GM21390 (cell line): ENCODE data around the gene NRTN.
"Not testable (repeated sequence)": the region's sequence is repeated elsewhere in the genome, so short reads cannot be mapped to it uniquely, and the experiment has no call there.

Source experiments
- ATAC-seq: cut with Tn5 transposase; IDR thresholded peaks from one replicate; pipeline ENCODE4 v1.9.1; 2021; ENCODE audit not compliant: unreplicated experiment

The NRTN gene

DNA sequence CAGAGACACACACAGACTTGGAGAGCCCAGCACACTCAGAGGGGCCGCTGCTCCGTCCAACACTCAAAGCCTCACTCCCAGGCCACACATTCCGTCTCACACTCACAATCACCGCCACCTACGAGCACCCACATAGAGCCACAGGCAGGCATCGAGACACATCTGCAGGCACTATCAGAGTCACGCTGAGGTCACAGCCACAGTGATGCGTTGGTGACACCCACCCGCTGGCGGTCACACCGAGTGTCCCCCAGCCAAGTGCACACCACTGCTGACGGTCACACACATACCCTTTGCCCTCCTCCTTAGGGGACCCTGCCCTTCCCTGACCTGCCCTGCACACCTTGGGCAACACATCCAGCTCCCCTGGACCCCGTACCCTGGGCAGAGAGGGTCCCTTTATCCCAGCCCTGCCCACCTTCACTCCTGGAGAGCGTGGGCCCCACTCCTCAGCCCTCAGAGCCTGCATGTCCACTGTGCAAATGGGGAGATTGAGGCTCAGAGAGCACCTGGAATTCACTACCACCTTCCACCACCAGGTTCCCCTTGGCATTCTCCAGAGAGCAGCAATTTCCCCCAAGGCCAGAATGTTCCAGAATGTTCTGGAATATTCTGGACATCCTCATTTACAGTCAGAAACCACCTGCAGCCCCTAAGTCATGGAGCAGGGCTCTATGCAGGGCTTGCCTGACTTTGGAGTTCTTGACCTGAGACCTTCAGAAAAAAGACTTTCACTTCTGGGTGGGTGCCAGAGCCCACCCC is 60.0 kb downstream of the NRTN start:
- no peak for ATAC-seq

DNA sequence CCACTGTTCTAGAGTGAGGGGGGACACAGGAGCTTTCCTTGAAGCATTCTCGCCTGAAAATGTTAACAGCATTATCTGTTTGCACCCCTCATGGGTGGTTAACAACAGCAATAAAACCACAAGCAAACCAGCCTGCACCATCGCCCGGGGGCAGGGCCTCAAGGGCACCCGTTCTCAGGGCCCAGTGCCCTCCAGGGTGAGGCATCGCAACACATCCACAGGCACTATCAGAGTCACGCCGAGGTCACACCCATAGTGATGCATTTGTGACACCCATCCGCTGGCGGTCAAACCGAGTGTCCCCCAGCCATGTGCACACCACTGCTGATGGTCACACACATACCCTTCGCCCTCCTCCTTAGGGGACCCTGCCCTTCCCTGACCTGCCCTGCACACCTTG is 60.9 kb downstream of the NRTN start:
- ATAC-seq, result no peak

DNA sequence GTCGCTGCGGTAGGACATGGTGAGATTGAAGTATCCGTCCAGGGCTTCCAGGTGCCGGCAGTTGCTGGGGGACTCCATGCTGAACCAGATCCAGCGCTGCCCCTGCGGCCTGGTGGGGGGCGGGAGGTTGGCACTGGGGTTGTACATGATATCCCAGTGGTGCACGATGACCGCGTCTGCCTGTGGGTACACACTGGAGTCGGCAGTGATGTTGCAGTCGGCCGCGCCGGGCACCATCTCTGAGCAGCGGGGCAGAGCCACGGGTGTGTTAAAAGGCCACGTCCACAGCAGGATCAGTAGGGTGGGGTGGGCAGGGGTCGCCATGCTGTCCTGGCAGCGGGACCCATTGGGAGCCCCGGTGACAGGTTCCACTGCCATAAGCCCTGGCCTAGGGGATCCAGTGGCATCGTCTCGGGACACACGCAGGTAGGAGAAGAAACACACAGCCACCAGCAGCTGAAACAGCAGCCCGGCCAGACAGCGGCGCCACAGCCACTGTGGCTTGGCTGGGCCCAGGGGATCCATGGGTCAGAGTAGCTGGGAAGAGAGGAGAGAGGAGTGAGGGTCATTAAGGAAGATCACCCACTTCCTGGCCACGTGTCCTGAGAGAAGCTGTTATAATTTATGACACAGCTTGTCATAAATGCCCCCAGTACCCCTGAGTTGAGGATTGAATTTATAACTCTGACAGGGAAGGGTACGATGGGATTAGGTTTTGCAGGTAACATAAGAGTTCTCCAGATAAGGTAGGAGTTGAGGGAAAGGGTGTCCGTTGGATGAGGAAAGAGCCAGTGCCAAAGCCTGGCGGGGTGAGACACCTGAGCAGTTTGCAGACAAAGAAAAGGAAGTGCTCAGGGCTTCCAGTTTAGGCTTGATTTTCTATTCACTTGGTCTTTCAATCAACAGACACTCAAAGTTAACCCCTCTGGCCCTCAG is 62.6 kb downstream of the NRTN start:
- no peak for ATAC-seq

DNA sequence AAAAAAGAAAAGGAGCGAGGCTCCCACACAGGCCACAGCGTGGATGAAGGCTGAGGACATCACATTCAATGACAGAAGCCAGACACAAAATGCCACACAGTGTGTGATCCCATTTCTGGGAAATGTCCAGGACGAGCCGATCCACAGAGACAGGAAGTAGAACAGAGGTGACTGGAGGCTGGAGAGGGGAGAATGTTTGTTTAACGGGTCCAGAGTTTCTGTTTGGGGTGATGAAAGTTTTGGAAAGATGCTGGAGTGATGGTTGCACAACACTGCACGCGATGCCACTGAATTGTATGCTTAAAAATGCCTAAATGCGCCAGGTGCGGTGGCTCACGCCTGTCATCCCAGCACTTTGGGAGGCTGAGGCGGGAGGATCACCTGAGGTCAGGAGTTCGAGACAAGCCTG is 66.1 kb downstream of the NRTN start:
- no peak for ATAC-seq

DNA sequence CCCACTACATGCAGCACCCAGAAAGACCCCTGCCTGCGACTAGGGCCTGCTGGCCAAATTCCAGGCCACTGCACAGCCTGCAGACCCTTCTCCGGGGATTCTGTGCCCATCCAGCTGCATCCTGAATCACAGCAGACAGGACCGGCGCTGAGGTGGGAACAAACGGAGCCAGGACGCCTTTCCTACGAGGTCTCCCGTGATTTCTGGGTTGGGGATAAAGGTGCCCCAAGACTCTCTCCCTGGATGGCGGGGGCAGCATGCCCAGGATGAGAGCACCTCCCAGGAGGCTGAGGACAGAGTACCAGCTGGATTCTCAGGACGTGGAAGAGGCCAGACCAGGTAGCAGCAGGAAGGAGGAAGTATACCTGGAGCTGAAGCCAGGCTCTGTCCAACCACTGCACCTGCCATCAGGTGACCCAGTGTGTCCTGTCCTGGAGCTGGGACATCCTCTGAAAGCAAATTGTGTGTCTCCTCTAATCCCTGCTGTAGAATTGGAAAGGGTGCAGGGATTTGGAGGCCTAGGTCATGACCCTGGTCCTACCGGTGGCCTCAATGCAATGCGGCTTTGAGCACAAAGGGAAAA is 68.8 kb downstream of the NRTN start:
- ATAC-seq, result no peak

DNA sequence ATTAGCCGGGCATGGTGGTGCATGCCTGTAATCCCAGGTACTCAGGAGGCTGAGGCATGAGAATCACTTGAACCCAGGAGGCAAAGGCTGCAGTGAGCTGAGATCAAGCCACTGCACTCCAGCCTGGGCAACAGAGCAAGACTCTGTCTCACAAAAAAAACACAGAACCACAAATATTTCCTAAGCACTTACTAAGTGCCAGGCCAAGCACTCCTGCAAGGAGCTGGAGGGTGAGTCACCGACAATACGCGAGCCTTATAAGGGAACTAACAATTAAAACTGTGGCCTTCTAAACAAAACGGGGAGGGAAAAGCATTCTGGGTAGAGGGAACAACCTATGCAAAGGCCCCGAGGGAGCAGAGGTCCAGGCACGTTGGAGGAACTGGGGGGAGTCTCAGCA is 69.6 kb downstream of the NRTN start:
- ATAC-seq, result not testable (repeated sequence)

DNA sequence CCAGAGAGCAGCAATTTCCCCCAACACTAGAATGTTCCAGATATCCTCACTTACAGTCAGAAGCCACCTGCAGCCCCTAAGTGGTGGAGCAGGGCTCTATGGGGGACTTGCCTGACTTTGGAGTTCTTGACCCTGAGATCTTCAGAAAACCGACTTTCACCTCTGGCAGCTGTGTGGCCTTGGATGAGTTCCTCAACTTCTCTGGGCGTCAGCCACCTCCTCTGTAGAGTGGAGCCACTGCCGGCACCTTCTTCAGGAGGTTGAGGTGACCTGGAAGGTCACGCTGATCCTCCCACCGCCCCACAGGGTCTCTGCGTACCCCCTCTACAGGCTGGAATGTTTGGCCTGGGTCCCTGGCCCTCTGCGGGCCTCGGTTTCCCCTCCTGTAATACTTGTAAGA is 72.6 kb downstream of the NRTN start:
- no peak for ATAC-seq

DNA sequence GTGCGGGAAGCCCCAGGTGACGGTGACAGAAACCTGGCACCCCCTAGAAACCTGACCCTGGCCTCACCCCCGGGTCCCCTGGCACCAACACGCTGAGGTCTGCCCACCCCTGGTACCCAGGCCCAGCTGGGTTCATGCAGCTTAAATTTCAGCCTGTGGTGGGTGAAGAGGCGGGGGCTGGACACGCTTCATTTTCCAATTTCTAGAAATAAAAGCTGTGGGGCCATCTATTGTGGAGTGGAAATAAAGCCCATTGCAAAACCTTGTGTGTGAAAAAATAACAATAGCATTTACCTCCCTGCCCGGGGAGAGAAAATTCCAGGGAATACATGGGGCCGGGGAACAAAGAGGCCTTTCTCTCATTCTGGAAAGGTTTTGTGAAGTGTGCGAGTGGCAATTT is 73.0 kb downstream of the NRTN start:
- ATAC-seq, result no peak
